Measurements from ENCODE around the gene TMEM266.

DNA sequence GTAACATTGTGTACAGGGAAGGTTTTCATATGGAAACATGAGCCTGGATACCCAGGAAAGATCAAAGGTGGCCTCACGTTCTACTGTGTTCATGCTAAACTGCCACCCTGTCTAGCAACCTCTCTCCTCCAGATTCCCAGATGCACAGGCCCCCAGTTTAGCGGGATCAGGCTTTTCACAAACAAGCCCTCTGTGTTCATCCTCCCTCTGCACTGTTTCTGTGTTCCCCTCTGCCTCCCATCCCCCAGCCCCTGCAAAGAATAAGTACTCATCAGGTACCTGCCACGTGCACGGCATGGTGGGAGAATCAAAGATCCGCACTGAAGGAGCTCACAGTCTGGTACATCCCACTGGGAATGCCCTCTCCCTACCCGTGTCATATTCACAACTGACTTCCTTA, 46.1 kb downstream of the TMEM266 start:
- TF ChIP-seq NFRKB (IDR thresholded peaks at IDR 0.05) (no peak), FOXA1 (IDR thresholded peaks at IDR 0.05) (no peak), SP1 (IDR thresholded peaks at IDR 0.05) (no peak), ZNF384 (IDR thresholded peaks at IDR 0.05) (no peak), BHLHE40 (IDR thresholded peaks at IDR 0.05; ENCODE audit: borderline replicate concordance) (no peak), FOXM1 (IDR thresholded peaks at IDR 0.05; ENCODE audit: borderline replicate concordance) (no peak), TARDBP (IDR thresholded peaks at IDR 0.05) (no peak), ELF4 (IDR thresholded peaks at IDR 0.05) (no peak), FOXK2 (IDR thresholded peaks at IDR 0.05) (no peak), LEF1 (IDR thresholded peaks at IDR 0.05; ENCODE audit: borderline replicate concordance) (no peak), SUZ12 (IDR thresholded peaks at IDR 0.05) (no peak), HDGF (IDR thresholded peaks at IDR 0.05; ENCODE audit: borderline replicate concordance) (no peak), L3MBTL2 (conservative IDR thresholded peaks at IDR 0.05) (no peak)
